Hepatocyte (in vitro differentiated cells): ENCODE data around the gene OCA2. TPM values are rescaled to one million over a fixed set of nuclear protein-coding genes. Genes with fewer than 3 reads are reported as not detected.

ENCODE experiments used
- DNase-seq: peaks from one replicate; pipeline ENCODE4 v3.0.0-alpha.2; 2016; ENCODE audit warnings: low spot score
- H2AFZ ChIP-seq: fragments of 200-600 bp; sonication (generic); 2 replicates; pipeline ENCODE4 v1.6.0; 2016; ENCODE audit warnings: antibody characterized with exemption, mild to moderate bottlenecking
- H3K27ac ChIP-seq: fragments of 200-600 bp; sonication (generic); 2 replicates; pipeline ENCODE4 v1.5.1; 2016; ENCODE audit warnings: mild to moderate bottlenecking
- H3K27me3 ChIP-seq: fragments of 200-600 bp; sonication (generic); 2 replicates; pipeline ENCODE4 v1.6.1; 2016
- H3K36me3 ChIP-seq: fragments of 200-600 bp; sonication (generic); replicated peaks from 2 replicates; pipeline ENCODE4 v1.5.1; 2016; ENCODE audit warnings: low read depth; ENCODE audit not compliant: insufficient read depth
- H3K4me1 ChIP-seq: fragments of 200-600 bp; sonication (generic); 2 replicates; pipeline ENCODE4 v1.5.1; 2016; ENCODE audit warnings: mild to moderate bottlenecking, moderate library complexity; ENCODE audit not compliant: insufficient read depth
- H3K4me2 ChIP-seq: fragments of 200-600 bp; sonication (generic); 2 replicates; pipeline ENCODE4 v1.6.0; 2016
- H3K4me3 ChIP-seq: fragments of 200-600 bp; sonication (generic); 2 replicates; pipeline ENCODE4 v1.5.1; 2016; ENCODE audit warnings: mild to moderate bottlenecking
- H3K79me2 ChIP-seq: fragments of 200-600 bp; sonication (generic); 2 replicates; pipeline ENCODE4 v1.6.0; 2017; ENCODE audit warnings: mild to moderate bottlenecking
- H3K9me2 ChIP-seq: fragments of 200-600 bp; sonication (generic); replicated peaks from 2 replicates; pipeline ENCODE4 v1.6.0; 2017; ENCODE audit warnings: mild to moderate bottlenecking; ENCODE audit not compliant: insufficient read depth
- H3K9me3 ChIP-seq: fragments of 200-600 bp; sonication (generic); 2 replicates; pipeline ENCODE4 v1.5.1; 2016; ENCODE audit warnings: low read depth, mild to moderate bottlenecking
- H4K20me1 ChIP-seq: fragments of 200-600 bp; sonication (generic); 2 replicates; pipeline ENCODE4 v1.6.0; 2016; ENCODE audit warnings: mild to moderate bottlenecking; ENCODE audit not compliant: insufficient read depth, poor library complexity, severe bottlenecking
- CTCF ChIP-seq: fragments of 200-600 bp; sonication (generic); IDR thresholded peaks from 2 replicates; pipeline ENCODE4 v1.5.1; 2016; ENCODE audit warnings: antibody characterized with exemption, mild to moderate bottlenecking; ENCODE audit not compliant: poor library complexity
- EZH2 ChIP-seq: fragments of 200-600 bp; sonication (generic); IDR thresholded peaks from 2 replicates; pipeline ENCODE4 v1.6.1; 2016; ENCODE audit warnings: antibody characterized with exemption, mild to moderate bottlenecking, borderline replicate concordance
- EZH2phosphoT487 ChIP-seq: fragments of 200-600 bp; sonication (generic); IDR thresholded peaks from one replicate; pipeline ENCODE4 v1.6.1; 2018; ENCODE audit warnings: antibody characterized with exemption, mild to moderate bottlenecking, low read depth, moderate library complexity; ENCODE audit not compliant: unreplicated experiment, severe bottlenecking
- WGBS: methylation state at CpG from one replicate; pipeline ENCODE4 v1.1.6; 2016; ENCODE audit warnings: low lambda C conversion rate; ENCODE audit errors: missing lambda C conversion rate; 5-methylcytosine and 5-hydroxymethylcytosine counted together
- polyA plus RNA-seq: library from polyadenylated mRNA; unstranded; fragments of >200 nt; fragmentation: Nextera tagmentation; extraction: Ambion mirVana; gene quantifications from 2 replicates; pipeline ENCODE4 v1.2.1, GENCODE V29; 2016
- total RNA-seq: library from RNA; depleted of rRNA; stranded (reverse); fragments of >200 nt; gene quantifications from 2 replicates; pipeline ENCODE4 v1.2.3, GENCODE V29; 2014

Gene OCA2
- total and polyA plus RNA-seq, 2 experiments from 2014 or later = 25.1 to 27.7 TPM

GRCh38 chr15:27873828-27874227 lies 225.3 kb downstream of the OCA2 start:
- Histone ChIP-seq H3K36me3 (no peaks in the 10 kb centered on the region), H3K27me3 (no peaks in the 10 kb centered on the region), H3K4me1 (no peaks in the 10 kb centered on the region), H2AFZ (no peak overlapping the region), H3K4me3 (no peak overlapping the region), H3K79me2 (no peaks in the 10 kb centered on the region), H3K9me3 (no peaks in the 10 kb centered on the region), H3K27ac (no peak overlapping the region), H3K9me2 (no peaks in the 10 kb centered on the region), H4K20me1 (no peaks in the 10 kb centered on the region), H3K4me2 (no peak overlapping the region)
- no peak for TF ChIP-seq EZH2
- TF ChIP-seq CTCF = no peak
- no peak for TF ChIP-seq EZH2phosphoT487
- no peak for DNase-seq

- no peaks in the 10 kb centered on the region for H3K36me3 ChIP-seq
- no peaks in the 10 kb centered on the region for H3K79me2 ChIP-seq
- 96% methylated on average over 7 of the region's 7 CpGs for WGBS
- no peaks in the 10 kb centered on the region for H4K20me1 ChIP-seq
- no peaks in the 10 kb centered on the region for H3K9me3 ChIP-seq
- TF ChIP-seq CTCF (no peak), EZH2phosphoT487 (no peak), EZH2 (no peak)
- H3K4me3 ChIP-seq = no peak overlapping the region
- H3K4me1 ChIP-seq = no peaks in the 10 kb centered on the region
- H3K4me2 ChIP-seq = no peak overlapping the region
- no peak for DNase-seq
- no peaks in the 10 kb centered on the region for H3K9me2 ChIP-seq
- H3K27ac ChIP-seq = no peak overlapping the region
- H2AFZ ChIP-seq = no peak overlapping the region
- H3K27me3 ChIP-seq = no peaks in the 10 kb centered on the region
Observed at GRCh38 chr15:27873039-27873438, 226.1 kb downstream of the OCA2 start.

GRCh38 chr15:27872355-27872754 lies 226.8 kb downstream of the OCA2 start:
- Histone ChIP-seq H2AFZ (no peak overlapping the region), H4K20me1 (no peaks in the 10 kb centered on the region), H3K4me3 (no peak overlapping the region), H3K27ac (no peak overlapping the region), H3K4me2 (no peak overlapping the region), H3K9me3 (no peaks in the 10 kb centered on the region), H3K36me3 (no peaks in the 10 kb centered on the region), H3K27me3 (no peaks in the 10 kb centered on the region), H3K9me2 (no peaks in the 10 kb centered on the region), H3K4me1 (no peaks in the 10 kb centered on the region), H3K79me2 (no peaks in the 10 kb centered on the region)
- TF ChIP-seq EZH2phosphoT487 (no peak), EZH2 (no peak), CTCF (no peak)
- 95% methylated on average over 9 of the region's 9 CpGs for WGBS
- DNase-seq = no peak

- H3K9me2 ChIP-seq = no peaks in the 10 kb centered on the region
- WGBS = 89% methylated on average over 5 of the region's 5 CpGs
- H3K36me3 ChIP-seq = no peaks in the 10 kb centered on the region
- no peaks in the 10 kb centered on the region for H3K79me2 ChIP-seq
- H2AFZ ChIP-seq = no peak overlapping the region
- H3K4me1 ChIP-seq = no peaks in the 10 kb centered on the region
- H3K4me3 ChIP-seq = no peak overlapping the region
- H3K27ac ChIP-seq = no peak overlapping the region
- DNase-seq = no peak
- TF ChIP-seq EZH2phosphoT487 = no peak
- no peak for TF ChIP-seq EZH2
- no peak for TF ChIP-seq CTCF
- no peaks in the 10 kb centered on the region for H3K27me3 ChIP-seq
- no peaks in the 10 kb centered on the region for H4K20me1 ChIP-seq
- H3K9me3 ChIP-seq = no peaks in the 10 kb centered on the region
- H3K4me2 ChIP-seq = no peak overlapping the region
Observed at GRCh38 chr15:27871902-27872260, 227.2 kb downstream of the OCA2 start.
